22Rv1 (cell line): Measurements from ENCODE around the gene PCSK6.

Source experiments
- H3K27ac ChIP-seq: fragments of 450-650 bp; 2 replicates; pipeline ENCODE4 v1.5.1; 2017
- CTCF ChIP-seq: fragments of 450-650 bp; IDR thresholded peaks from 2 replicates; pipeline ENCODE4 v1.5.1; 2017; ENCODE audit warnings: mild to moderate bottlenecking
- ZFX ChIP-seq: fragments of 450-650 bp; IDR thresholded peaks from 2 replicates; pipeline ENCODE4 v1.6.1; 2017; ENCODE audit warnings: antibody characterized with exemption, borderline replicate concordance

Gene PCSK6

DNA sequence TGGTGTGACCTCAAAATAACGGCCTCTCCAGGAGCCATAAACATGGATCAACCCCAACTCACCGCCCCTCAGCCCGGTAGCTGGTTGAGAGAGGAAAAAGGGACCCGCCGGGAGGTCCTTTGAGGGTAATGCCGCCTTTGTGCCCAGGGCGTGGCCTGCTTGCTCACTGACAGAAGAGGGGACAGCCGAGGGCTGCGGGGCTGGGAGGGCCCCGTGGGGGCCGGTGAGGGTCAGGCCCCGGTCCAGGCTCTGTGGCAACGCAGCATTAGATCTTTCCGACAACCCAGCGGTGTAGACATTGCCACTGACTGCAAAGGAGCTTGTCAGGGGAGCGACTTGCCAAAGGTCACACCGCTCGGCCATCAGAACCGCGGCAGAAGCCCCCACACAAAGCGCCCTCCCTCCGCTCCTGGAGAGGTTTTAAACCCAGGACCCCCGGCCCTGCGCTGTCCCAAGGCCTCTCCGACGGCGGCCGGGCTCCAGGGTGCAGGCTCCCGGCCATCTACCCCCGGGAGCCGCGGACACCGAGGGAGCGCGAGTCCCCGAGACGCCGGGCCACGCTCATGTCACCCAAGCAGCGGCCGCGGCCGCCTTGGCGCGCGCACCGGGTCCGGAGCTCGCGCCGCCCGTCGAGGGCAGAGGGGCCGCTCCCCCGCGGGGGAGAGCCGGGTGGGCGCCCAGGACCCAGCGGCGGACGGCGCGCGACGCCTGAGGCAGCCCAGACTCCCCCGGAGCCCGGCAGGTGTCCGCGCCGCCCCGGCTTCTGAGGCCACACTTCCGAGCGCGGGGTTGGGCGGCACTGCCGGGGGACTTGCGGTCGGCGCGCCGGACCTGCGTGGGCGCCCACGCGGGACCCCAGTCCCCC, 975 bp downstream of the PCSK6 start:
- H3K27ac ChIP-seq, result no peak overlapping the region
- TF ChIP-seq CTCF, result no peak
- no peak for TF ChIP-seq ZFX

DNA sequence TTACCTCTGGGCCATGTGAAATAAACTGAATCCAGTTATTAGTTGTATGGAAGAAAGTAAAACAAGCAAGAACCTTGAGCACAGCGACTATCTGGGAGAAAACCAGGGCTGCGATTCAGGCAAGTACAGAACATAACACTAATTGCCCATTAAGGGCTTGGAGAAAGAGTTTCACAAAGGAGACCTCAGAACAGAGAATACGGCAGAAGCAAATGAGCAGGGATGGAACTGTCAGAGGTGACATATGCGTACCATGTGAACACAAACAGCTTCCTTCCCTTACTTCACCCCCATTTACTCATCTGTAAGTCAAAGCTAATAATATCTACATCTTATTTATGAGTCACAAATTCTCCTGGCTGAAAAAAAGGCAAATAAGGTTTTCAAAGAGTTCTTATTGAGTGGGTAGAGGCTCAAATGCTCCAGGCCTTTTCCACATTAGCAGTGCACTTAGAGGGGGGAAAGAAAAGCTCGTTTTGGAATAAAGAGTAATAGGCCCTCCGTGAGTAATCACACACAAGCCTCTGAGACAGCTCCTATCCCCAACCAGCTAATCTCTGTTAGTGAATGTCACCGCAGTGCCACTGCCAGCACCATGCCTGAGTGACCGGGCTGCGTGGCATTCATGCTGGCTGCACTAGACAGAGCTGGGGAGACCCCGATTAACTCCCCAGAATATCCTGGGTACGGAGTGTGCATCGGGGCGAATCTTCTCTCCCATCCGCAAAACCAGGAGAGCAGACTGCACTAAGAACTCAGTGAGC, 2.6 kb downstream of the PCSK6 start:
- TF ChIP-seq ZFX (no peak), CTCF (no peak)
- no peak overlapping the region for H3K27ac ChIP-seq

DNA sequence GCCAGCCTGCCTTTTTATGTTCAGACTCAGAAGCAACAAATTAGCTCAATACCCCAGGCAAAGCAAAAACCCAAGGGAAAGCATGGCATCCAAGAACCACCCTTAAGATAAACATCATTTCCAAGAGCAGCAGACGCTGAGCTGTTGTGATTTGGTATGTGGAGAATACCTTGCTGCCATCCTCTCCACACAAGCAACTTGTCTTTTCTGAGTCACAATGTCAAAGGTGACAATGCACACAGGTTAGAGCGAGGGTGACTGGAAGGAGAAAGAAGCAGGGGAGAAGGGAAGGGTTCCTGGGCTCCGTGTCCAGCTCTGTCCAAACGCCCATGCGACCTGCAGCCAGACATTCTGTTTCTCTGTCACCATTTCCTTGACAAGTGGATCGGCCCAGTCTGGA, 6.0 kb downstream of the PCSK6 start:
- no peak for TF ChIP-seq ZFX
- no peak for TF ChIP-seq CTCF
- no peak overlapping the region for H3K27ac ChIP-seq

- H3K27ac ChIP-seq, result no peak overlapping the region
- TF ChIP-seq CTCF (no peak), ZFX (no peak)
Measured at GRCh38 chr15:101482526-101483371, 6.8 kb downstream of the PCSK6 start.

GRCh38 chr15:101481917-101482525, 7.5 kb downstream of the PCSK6 start:
- no peak overlapping the region for H3K27ac ChIP-seq
- TF ChIP-seq ZFX (no peak), CTCF (no peak)

DNA sequence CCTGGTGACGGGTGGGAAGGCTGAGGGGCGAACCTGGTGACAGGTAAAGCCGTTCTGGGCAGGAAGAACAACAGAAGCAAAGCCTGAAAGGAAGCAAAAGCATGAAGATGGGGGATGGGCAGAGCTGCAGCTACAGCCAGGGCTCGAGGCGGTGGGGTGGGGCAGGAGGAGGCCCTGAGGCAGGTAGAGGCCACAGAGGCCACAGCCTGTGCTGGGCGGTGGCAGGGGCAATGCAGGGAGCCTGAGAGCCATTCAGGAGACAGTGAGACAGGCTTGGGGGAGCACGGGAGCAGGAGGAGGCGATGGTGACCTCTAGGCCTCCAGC, 8.2 kb downstream of the PCSK6 start:
- H3K27ac ChIP-seq, result no peak overlapping the region
- TF ChIP-seq ZFX, result no peak
- no peak for TF ChIP-seq CTCF
